ENCODE data around the gene ZNF654. TPM values are rescaled to one million over a fixed set of nuclear protein-coding genes. Genes with fewer than 3 reads are reported as not detected.

ZNF654 gene
- total and polyA plus RNA-seq, 10 donors, result 2.8 to 22.3 (median 15.9) TPM

GRCh38 chr3:88084097-88084501 is 25.0 kb downstream of the ZNF654 start:
- no peaks in the 10 kb centered on the region for H3K27me3 ChIP-seq (replicated peaks in 1 of 7)
- intact Hi-C loops (cut with DNase I; ENCODE audit: low total_unique reads), result no loop called here
- peaks cover 0 to 24% (median 0%) of the 10 kb centered on the region in 6 donors for H3K4me1 ChIP-seq
- no peak for DNase-seq
- H3K36me3 ChIP-seq, result peaks cover 0 to 42% (median 13%) of the 10 kb centered on the region in 6 donors
- H3K4me3 ChIP-seq, result no peak overlapping the region
- peaks cover 0 to 2% (median 0%) of the 10 kb centered on the region in 8 donors for H3K9me3 ChIP-seq
- WGBS, 5 donors, result 90 to 98% (median 96%) methylated on average over 2 of the region's 2 CpGs
- TF ChIP-seq POLR2A (IDR thresholded peaks at IDR 0.05), result no peak
- no peak for TF ChIP-seq POLR2AphosphoS5 (IDR thresholded peaks at IDR 0.05)
- TF ChIP-seq CTCF (IDR thresholded peaks at IDR 0.05 in 8 of 11, conservative IDR thresholded peaks at IDR 0.05 in 3 of 11), result no peak
- no peak overlapping the region for H3K27ac ChIP-seq

GRCh38 chr3:88090681-88091080 is 31.6 kb downstream of the ZNF654 start:
- 74 to 86% (median 83%) methylated on average over 4 of the region's 4 CpGs for WGBS, 5 donors
- H3K27me3 ChIP-seq (replicated peaks in 1 of 7), result no peaks in the 10 kb centered on the region
- H3K27ac ChIP-seq, result no peak overlapping the region
- intact Hi-C loops (cut with DNase I; ENCODE audit: low total_unique reads), result no loop called here
- no peak overlapping the region for H3K4me3 ChIP-seq
- no peaks in the 10 kb centered on the region for H3K4me1 ChIP-seq
- peaks cover 0 to 10% (median 3%) of the 10 kb centered on the region in 8 donors for H3K9me3 ChIP-seq
- TF ChIP-seq POLR2AphosphoS5 (IDR thresholded peaks at IDR 0.05) (no peak), POLR2A (IDR thresholded peaks at IDR 0.05) (no peak), CTCF (IDR thresholded peaks at IDR 0.05 in 8 of 11, conservative IDR thresholded peaks at IDR 0.05 in 3 of 11) (no peak)
- H3K36me3 ChIP-seq, result peaks cover 0 to 73% (median 13%) of the 10 kb centered on the region in 6 donors
- DNase-seq, result no peak

GRCh38 chr3:88092270-88092669 is 33.2 kb downstream of the ZNF654 start:
- Histone ChIP-seq H3K9me3 (peaks cover 0 to 10% (median 3%) of the 10 kb centered on the region in 8 donors), H3K4me3 (no peak overlapping the region), H3K27me3 (replicated peaks in 1 of 7) (no peaks in the 10 kb centered on the region), H3K4me1 (no peaks in the 10 kb centered on the region), H3K36me3 (peaks cover 0 to 63% (median 8%) of the 10 kb centered on the region in 6 donors), H3K27ac (no peak overlapping the region)
- no peak for DNase-seq
- TF ChIP-seq POLR2A (IDR thresholded peaks at IDR 0.05) (no peak), POLR2AphosphoS5 (IDR thresholded peaks at IDR 0.05) (no peak), CTCF (IDR thresholded peaks at IDR 0.05 in 8 of 11, conservative IDR thresholded peaks at IDR 0.05 in 3 of 11) (no peak)
- intact Hi-C loops (cut with DNase I; ENCODE audit: low total_unique reads), result no loop called here

- TF ChIP-seq POLR2A (IDR thresholded peaks at IDR 0.05) (no peak), CTCF (IDR thresholded peaks at IDR 0.05 in 8 of 11, conservative IDR thresholded peaks at IDR 0.05 in 3 of 11) (no peak), POLR2AphosphoS5 (IDR thresholded peaks at IDR 0.05) (no peak)
Measured at GRCh38 chr3:88093266-88093665, 34.2 kb downstream of the ZNF654 start.

More at GRCh38 chr3:88093266-88093665, 34.2 kb downstream of the ZNF654 start:
- Histone ChIP-seq H3K4me1 (no peaks in the 10 kb centered on the region), H3K27ac (no peak overlapping the region), H3K36me3 (peaks cover 0 to 57% (median 0%) of the 10 kb centered on the region in 6 donors), H3K27me3 (replicated peaks in 1 of 7) (no peaks in the 10 kb centered on the region), H3K9me3 (peaks cover 0 to 10% (median 3%) of the 10 kb centered on the region in 8 donors), H3K4me3 (no peak overlapping the region)
- no peak for DNase-seq
- 92 to 96% (median 95%) methylated on average over 1 of the region's 1 CpG for WGBS, 5 donors
- intact Hi-C loops (cut with DNase I; ENCODE audit: low total_unique reads), result no loop called here

Measured in spleen (tissue), 11 donors.